HL-60 (cell line): ENCODE data around the gene GPR84.
A peak's percentile ranks its signal among the peaks of the same experiment; 100 is the strongest.

Source experiments
- DNase-seq, 2 experiments: peaks; one replicate each; pipeline ENCODE4 v3.0.0-alpha.2; 2010 to 2020; ENCODE audit warnings: low read depth in 1 of 2, low spot score in 1 of 2
- H3K27ac ChIP-seq: fragments of 250-450 bp; sonication (Bioruptor Pico); replicated peaks from 2 replicates; pipeline ENCODE4 v1.5.1; 2020; ENCODE audit warnings: mild to moderate bottlenecking, moderate library complexity
- H3K27me3 ChIP-seq: fragments of 250-450 bp; sonication (Bioruptor Pico); 2 replicates; pipeline ENCODE4 v1.5.1; 2021; ENCODE audit warnings: mild to moderate bottlenecking, moderate library complexity; ENCODE audit not compliant: insufficient read depth, poor library complexity, severe bottlenecking
- H3K4me3 ChIP-seq: replicated peaks from 2 replicates; pipeline ENCODE4 v1.5.1; 2011; ENCODE audit warnings: mild to moderate bottlenecking, control low read depth, low read length; ENCODE audit not compliant: insufficient read depth
- CTCF ChIP-seq: IDR thresholded peaks from one replicate; pipeline ENCODE4 v1.5.1; 2011; ENCODE audit warnings: low read length, control low read depth, inconsistent platforms; ENCODE audit not compliant: insufficient read depth
- GABPA ChIP-seq: IDR thresholded peaks from 2 replicates; pipeline ENCODE4 v1.6.1; 2012; ENCODE audit warnings: low read depth
- POLR2AphosphoS5 ChIP-seq: IDR thresholded peaks from 2 replicates; pipeline ENCODE4 v1.6.1; 2012; ENCODE audit warnings: low read depth
- REST ChIP-seq: IDR thresholded peaks from 2 replicates; pipeline ENCODE4 v1.6.1; 2012; ENCODE audit warnings: low read depth; ENCODE audit not compliant: insufficient replicate concordance
- SPI1 ChIP-seq: IDR thresholded peaks from 2 replicates; pipeline ENCODE4 v1.6.1; 2012; ENCODE audit warnings: low read depth, mild to moderate bottlenecking, borderline replicate concordance

Gene GPR84

GRCh38 chr12:54358191-54358944 lies 5.9 kb downstream of the GPR84 start:
- TF ChIP-seq CTCF, result no peak
- no peak for TF ChIP-seq SPI1
- no peak for TF ChIP-seq POLR2AphosphoS5
- TF ChIP-seq GABPA, result no peak
- no peak for TF ChIP-seq REST
- Histone ChIP-seq H3K27ac (no peak overlapping the region), H3K4me3 (peak overlapping the region; percentile 65), H3K27me3 (no peaks in the 10 kb centered on the region)
- no peak for DNase-seq

- DNase-seq, result no peak
- no peak for TF ChIP-seq GABPA
- no peak for TF ChIP-seq CTCF
- no peak for TF ChIP-seq POLR2AphosphoS5
- Histone ChIP-seq H3K27me3 (no peaks in the 10 kb centered on the region), H3K4me3 (no peak overlapping the region), H3K27ac (no peak overlapping the region)
These were observed 6.6 kb downstream of the GPR84 start for GRCh38 chr12:54357506-54358190.

GRCh38 chr12:54356951-54357356 lies 7.3 kb downstream of the GPR84 start:
- no peaks in the 10 kb centered on the region for H3K27me3 ChIP-seq
- H3K4me3 ChIP-seq, result no peak overlapping the region
- TF ChIP-seq CTCF, result no peak
- no peak for TF ChIP-seq REST
- DNase-seq, result no peak
- H3K27ac ChIP-seq, result no peak overlapping the region
